Stimulated activated naive CD8-positive, alpha-beta T cell treated with anti-CD3 and anti-CD28 coated beads, Interleukin-15, amount 100 ng/mL, for 72 hours (primary cell): ENCODE measurements around the gene BAG5.

ENCODE experiments used
- ATAC-seq: fragments of 150-1000 bp; cut with Tn5 transposase; 2 replicates; pipeline ENCODE4 v1.10.0; 2021; ENCODE audit warnings: mild to moderate bottlenecking, moderate library complexity
- DNase-seq, 2 donors: peaks; one replicate each; pipeline ENCODE4 v3.0.0; 2021 to 2022
- H3K27ac Mint-ChIP-seq, 2 donors: one replicate each; pipeline ENCODE4 v1.8.0; 2022; ENCODE audit warnings: mild to moderate bottlenecking in 2 of 2, mixed read lengths in 2 of 2, moderate library complexity in 2 of 2
- H3K27me3 Mint-ChIP-seq: one replicate; pipeline ENCODE4 v1.8.0; 2022; ENCODE audit warnings: mixed read lengths
- H3K4me1 Mint-ChIP-seq: one replicate; pipeline ENCODE4 v1.8.0; 2022; ENCODE audit warnings: mild to moderate bottlenecking, mixed read lengths
- H3K4me3 Mint-ChIP-seq, 2 donors: one replicate each; pipeline ENCODE4 v1.8.0; 2022; ENCODE audit warnings: mild to moderate bottlenecking in 2 of 2, mixed read lengths in 2 of 2, moderate library complexity in 1 of 2
- H3K9me3 Mint-ChIP-seq, 2 donors: one replicate each; pipeline ENCODE4 v1.8.0; 2022; ENCODE audit warnings: mixed read lengths in 2 of 2

The BAG5 gene

GRCh38 chr14:103552846-103553210 lies 9.6 kb downstream of the BAG5 start:
- ATAC-seq (no peak), DNase-seq (no peak)
- no peak overlapping the region for H3K27ac Mint-ChIP-seq
- no peak overlapping the region for H3K4me3 Mint-ChIP-seq
- H3K27me3 Mint-ChIP-seq, result no peaks in the 10 kb centered on the region
- no peaks in the 10 kb centered on the region for H3K9me3 Mint-ChIP-seq
- H3K4me1 Mint-ChIP-seq, result peaks cover 21% of the 10 kb centered on the region

DNA sequence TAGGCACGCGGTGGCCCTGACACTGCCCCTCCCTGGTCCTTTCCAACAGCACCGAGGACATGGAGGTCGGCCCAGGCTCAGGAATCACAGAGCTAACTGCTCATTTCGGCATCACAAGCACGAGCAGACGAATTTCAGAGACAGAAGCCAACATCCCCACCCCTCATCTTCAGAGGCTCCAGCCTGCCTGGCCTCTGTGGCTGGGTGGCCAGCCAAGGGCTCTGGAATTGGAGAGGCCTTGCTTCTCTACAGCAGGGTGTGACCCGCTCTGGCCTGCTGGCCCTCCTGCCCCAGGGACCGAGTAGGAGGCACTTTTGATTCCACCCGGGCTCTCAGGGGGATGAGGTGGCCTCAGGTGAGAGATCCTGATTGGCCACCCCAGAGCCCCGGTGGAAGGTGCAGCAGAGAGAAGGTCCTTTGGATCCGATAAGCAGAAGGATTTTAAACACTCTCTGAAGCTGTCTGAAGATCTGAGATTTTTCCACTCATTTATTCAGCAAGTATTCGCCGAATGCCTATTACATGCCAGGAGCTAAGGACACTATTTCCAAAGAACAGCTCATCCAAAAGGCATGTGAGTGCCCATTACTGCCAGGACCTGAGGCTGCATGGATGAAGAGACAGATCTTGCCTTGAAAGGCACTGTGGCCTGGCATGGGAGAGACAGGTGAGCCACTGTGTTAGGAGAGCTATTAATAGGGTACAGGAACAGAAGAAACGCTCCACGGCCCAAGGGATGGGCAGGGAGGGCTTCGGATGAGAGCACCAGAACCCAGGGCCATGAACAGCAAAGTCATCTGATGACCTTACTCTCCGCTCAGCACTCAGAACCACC lies 10.2 kb downstream of the BAG5 start:
- Mint-ChIP-seq H3K27me3 (no peaks in the 10 kb centered on the region), H3K4me1 (peaks cover 15% of the 10 kb centered on the region), H3K27ac (peak overlapping the region in 1 of 2 donors; percentile 88), H3K4me3 (no peak overlapping the region), H3K9me3 (no peaks in the 10 kb centered on the region)
- ATAC-seq (no peak), DNase-seq (no peak)

GRCh38 chr14:103551338-103551762 lies 11.1 kb downstream of the BAG5 start:
- no peak for ATAC-seq
- H3K4me1 Mint-ChIP-seq, result peaks cover 19% of the 10 kb centered on the region
- H3K4me3 Mint-ChIP-seq, result no peak overlapping the region
- no peak for DNase-seq
- H3K27ac Mint-ChIP-seq, result peak overlapping the region in 1 of 2 donors; percentile 88
- H3K9me3 Mint-ChIP-seq, result no peaks in the 10 kb centered on the region
- H3K27me3 Mint-ChIP-seq, result no peaks in the 10 kb centered on the region

DNA sequence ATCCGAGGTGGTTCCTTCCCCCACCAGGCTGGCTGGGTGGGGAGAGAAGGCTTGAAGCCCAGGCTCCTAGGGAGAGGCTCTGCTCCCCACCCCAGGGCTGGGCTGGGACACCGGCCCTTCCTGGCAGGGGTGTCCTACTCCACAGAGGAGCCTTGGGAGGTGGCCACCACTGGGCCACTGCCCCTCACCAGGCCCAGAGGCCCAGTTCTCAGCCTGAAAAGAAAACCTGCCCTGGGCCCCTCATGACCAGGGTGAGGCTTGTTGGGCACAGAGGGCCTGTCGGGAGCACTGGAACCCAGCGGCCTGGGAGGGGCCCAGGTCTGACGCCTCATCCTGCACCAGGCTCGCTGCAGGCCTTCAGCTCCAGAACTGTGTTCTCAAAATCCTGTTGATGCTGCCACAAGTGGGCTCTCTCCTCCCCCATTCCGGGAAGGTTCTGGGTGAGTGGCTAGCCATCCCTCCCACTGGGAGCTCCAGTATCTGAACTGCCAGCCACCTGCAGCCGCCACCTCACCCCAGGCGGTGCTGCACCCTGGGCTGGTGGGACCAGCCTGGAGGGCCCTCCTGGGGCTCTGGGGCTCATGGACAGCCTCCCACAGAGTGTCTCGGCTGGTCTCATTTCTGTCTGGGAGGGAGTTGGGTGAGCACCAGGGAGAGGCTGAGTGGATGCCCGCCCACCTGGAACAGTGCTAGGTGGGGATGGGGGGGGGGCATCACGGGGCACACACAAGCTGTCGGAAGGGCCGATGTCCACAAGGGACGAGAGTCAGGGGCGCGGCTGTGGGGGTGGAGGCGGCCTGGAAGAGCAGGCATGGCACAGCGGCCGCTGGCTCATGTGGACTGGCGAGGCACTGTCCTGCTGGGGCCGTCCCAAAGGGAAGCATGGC lies 11.8 kb downstream of the BAG5 start:
- Mint-ChIP-seq H3K4me1 (peaks cover 17% of the 10 kb centered on the region), H3K27me3 (no peaks in the 10 kb centered on the region), H3K4me3 (no peak overlapping the region), H3K27ac (peak overlapping the region in 1 of 2 donors; percentile 60), H3K9me3 (no peaks in the 10 kb centered on the region)
- ATAC-seq (no peak), DNase-seq (no peak)

- ATAC-seq (no peak), DNase-seq (no peak)
- H3K4me3 Mint-ChIP-seq, result no peak overlapping the region
- H3K27me3 Mint-ChIP-seq, result no peaks in the 10 kb centered on the region
- peaks cover 6% of the 10 kb centered on the region for H3K4me1 Mint-ChIP-seq
- no peak overlapping the region for H3K27ac Mint-ChIP-seq
- no peaks in the 10 kb centered on the region for H3K9me3 Mint-ChIP-seq
Observed at GRCh38 chr14:103549361-103550311, 12.8 kb downstream of the BAG5 start.

DNA sequence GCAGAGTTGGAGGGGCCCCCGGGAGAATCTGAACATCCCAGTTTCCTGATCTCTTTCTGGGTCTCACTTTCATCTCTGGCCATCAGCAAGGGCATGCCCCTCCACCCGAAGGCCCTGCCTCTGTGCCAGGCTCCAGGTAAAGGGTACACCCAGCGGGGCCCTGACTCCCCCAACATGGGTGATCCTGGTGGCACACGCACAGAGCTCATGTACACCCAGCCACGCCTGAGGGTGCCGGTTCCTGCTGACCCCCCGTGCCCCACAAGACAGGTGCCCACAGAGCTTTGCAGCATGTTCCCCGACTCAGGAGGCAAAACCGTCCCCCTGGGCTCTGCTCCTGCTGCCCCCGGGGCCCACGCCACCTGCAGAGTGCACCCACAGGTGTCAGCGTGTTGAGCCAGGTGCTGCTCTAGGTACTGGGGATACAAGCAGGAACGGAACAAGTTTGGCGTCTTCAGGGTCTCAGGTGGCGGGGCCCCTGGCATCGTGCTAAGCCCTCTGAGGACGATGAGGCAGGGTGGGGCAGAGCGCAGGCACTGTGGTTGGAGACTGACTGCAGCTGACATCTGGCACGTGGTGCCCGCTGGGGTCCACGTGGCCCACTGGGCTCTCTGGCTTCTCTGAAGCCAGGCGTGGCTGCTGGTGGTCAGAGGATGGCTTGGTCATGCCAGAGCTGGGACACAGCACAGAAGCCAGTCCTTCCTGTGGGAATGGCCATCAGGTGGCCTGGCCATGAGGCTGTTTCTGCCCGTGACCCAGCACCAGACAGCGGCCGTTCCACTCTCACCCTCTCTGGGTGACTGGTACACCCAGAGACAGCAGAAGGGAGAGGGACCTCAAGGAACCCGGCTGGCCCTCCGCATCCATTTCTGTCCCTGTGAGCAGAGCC lies 13.8 kb downstream of the BAG5 start:
- Mint-ChIP-seq H3K27me3 (no peaks in the 10 kb centered on the region), H3K4me1 (peaks cover 6% of the 10 kb centered on the region), H3K4me3 (no peak overlapping the region), H3K9me3 (no peaks in the 10 kb centered on the region), H3K27ac (no peak overlapping the region)
- no peak for DNase-seq
- no peak for ATAC-seq

GRCh38 chr14:103547941-103548462 lies 14.5 kb downstream of the BAG5 start:
- H3K4me1 Mint-ChIP-seq, result peaks cover 6% of the 10 kb centered on the region
- H3K4me3 Mint-ChIP-seq, result no peak overlapping the region
- ATAC-seq (no peak), DNase-seq (no peak)
- no peaks in the 10 kb centered on the region for H3K27me3 Mint-ChIP-seq
- no peaks in the 10 kb centered on the region for H3K9me3 Mint-ChIP-seq
- H3K27ac Mint-ChIP-seq, result peak overlapping the region in 1 of 2 donors; percentile 63

DNA sequence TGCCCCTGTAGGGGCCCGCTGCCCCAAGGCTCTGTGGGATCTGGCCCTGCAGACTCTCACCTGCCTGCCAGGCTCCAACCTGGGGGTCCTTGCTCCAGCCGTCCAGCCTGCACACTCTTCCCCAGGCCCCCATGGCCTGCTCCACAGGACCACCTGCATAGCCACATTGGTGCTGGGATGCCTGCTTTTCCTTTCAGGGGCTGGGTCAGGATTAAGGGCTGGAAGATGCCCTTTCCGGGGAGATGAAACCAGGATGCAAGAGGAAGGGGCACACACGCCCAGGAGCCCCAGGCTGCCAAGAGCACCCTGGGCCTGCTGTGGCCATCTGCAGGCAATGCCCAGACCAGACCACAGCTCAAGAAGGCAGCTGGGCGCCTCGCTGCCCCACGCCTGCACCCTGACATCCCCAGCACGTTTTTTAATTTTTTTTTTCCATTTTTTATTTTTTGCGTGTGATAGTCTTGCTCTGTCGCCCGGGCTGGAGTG lies 15.0 kb downstream of the BAG5 start:
- DNase-seq (no peak), ATAC-seq (no peak)
- Mint-ChIP-seq H3K4me1 (peaks cover 6% of the 10 kb centered on the region), H3K27me3 (no peaks in the 10 kb centered on the region), H3K27ac (peak overlapping the region in 1 of 2 donors; percentile 63), H3K4me3 (no peak overlapping the region), H3K9me3 (no peaks in the 10 kb centered on the region)

GRCh38 chr14:103546652-103547454 lies 15.6 kb downstream of the BAG5 start:
- H3K9me3 Mint-ChIP-seq, result no peaks in the 10 kb centered on the region
- no peak overlapping the region for H3K4me3 Mint-ChIP-seq
- H3K27me3 Mint-ChIP-seq, result no peaks in the 10 kb centered on the region
- DNase-seq (peak; percentile 75 to 77), ATAC-seq (peak; percentile 76)
- peaks cover 6% of the 10 kb centered on the region for H3K4me1 Mint-ChIP-seq
- H3K27ac Mint-ChIP-seq, result no peak overlapping the region

- ATAC-seq (no peak), DNase-seq (no peak)
- H3K27ac Mint-ChIP-seq, result no peak overlapping the region
- H3K4me3 Mint-ChIP-seq, result no peak overlapping the region
- no peaks in the 10 kb centered on the region for H3K9me3 Mint-ChIP-seq
- H3K27me3 Mint-ChIP-seq, result no peaks in the 10 kb centered on the region
- peaks cover 6% of the 10 kb centered on the region for H3K4me1 Mint-ChIP-seq
Observed at GRCh38 chr14:103545915-103546651, 16.4 kb downstream of the BAG5 start.

DNA sequence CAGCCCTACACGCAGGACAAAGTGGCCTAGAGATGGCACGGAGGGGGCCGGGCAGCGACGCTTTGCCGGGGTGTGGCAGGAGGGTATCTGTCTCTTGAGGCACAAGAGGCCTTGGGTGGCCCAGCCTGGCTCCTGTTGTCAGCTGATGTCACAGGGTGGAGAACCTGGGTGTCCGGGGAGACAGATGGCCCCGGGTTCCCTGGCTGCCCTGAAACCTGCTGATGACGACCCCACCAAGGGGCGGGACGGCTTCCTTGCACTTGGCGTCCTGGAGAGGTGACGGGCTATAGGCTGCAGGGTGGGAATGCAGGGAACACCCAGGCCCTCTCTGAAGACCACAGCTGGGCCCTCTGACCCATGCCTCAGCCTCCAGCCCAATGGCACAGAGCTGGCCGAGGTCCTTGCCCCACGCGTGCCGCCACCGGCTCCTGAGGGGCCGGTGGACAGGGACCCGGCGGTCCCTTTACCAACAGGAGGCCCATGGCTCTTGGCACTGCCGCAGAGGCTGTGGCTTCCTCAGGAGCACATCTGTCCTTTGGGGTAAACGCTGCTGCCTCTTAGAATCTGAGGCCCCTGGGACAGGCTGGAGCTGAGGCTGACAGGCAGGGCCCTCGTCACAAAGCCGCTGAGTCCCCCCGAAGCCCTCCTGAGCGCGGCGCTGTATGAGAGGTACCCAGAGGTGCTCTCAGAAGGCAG lies 17.1 kb downstream of the BAG5 start:
- peaks cover 6% of the 10 kb centered on the region for H3K4me1 Mint-ChIP-seq
- no peak for DNase-seq
- H3K27me3 Mint-ChIP-seq, result peaks cover 4% of the 10 kb centered on the region
- no peak overlapping the region for H3K27ac Mint-ChIP-seq
- ATAC-seq, result no peak
- no peaks in the 10 kb centered on the region for H3K9me3 Mint-ChIP-seq
- H3K4me3 Mint-ChIP-seq, result no peak overlapping the region

- H3K4me3 Mint-ChIP-seq, result no peak overlapping the region
- DNase-seq, result no peak
- H3K9me3 Mint-ChIP-seq, result no peaks in the 10 kb centered on the region
- peaks cover 6% of the 10 kb centered on the region for H3K4me1 Mint-ChIP-seq
- no peak for ATAC-seq
- no peak overlapping the region for H3K27ac Mint-ChIP-seq
- peaks cover 10% of the 10 kb centered on the region for H3K27me3 Mint-ChIP-seq
Observed at GRCh38 chr14:103544388-103545218, 17.9 kb downstream of the BAG5 start.
